Nephron (organoid): ENCODE measurements around the gene LRRC3.

Experiments used
- H3K27ac Mint-ChIP-seq, 3 experiments: 2 replicates each; pipeline ENCODE4 v1.8.0; 2020; ENCODE audit warnings: mixed read lengths in 3 of 3, mild to moderate bottlenecking in 2 of 3, moderate library complexity in 1 of 3
- H3K27me3 Mint-ChIP-seq: 2 replicates; pipeline ENCODE4 v1.8.0; 2021; ENCODE audit warnings: low read depth, mild to moderate bottlenecking, moderate library complexity, mixed read lengths
- H3K36me3 Mint-ChIP-seq: 2 replicates; pipeline ENCODE4 v1.8.0; 2020; ENCODE audit warnings: low read depth, mixed read lengths
- H3K4me1 Mint-ChIP-seq: 2 replicates; pipeline ENCODE4 v1.8.0; 2020; ENCODE audit warnings: mixed read lengths
- H3K4me3 Mint-ChIP-seq, 3 experiments: 2 replicates each; pipeline ENCODE4 v1.8.0; 2020; ENCODE audit warnings: mild to moderate bottlenecking in 3 of 3, mixed read lengths in 3 of 3, moderate library complexity in 2 of 3
- H3K9me3 Mint-ChIP-seq: 2 replicates; pipeline ENCODE4 v1.8.0; 2020; ENCODE audit warnings: mixed read lengths
- TF ChIP-seq, protein P1 (sequence below), 3 experiments: fragments of 200-600 bp; sonication (generic); IDR thresholded peaks; one replicate each; pipeline ENCODE4 v1.5.0; 2021; ENCODE audit warnings: antibody characterized with exemption in 3 of 3; ENCODE audit not compliant: unreplicated experiment in 3 of 3

LRRC3 gene

GRCh38 chr21:44473915-44474555 is 18.7 kb downstream of the LRRC3 start:
- TF ChIP-seq, protein P1, sequence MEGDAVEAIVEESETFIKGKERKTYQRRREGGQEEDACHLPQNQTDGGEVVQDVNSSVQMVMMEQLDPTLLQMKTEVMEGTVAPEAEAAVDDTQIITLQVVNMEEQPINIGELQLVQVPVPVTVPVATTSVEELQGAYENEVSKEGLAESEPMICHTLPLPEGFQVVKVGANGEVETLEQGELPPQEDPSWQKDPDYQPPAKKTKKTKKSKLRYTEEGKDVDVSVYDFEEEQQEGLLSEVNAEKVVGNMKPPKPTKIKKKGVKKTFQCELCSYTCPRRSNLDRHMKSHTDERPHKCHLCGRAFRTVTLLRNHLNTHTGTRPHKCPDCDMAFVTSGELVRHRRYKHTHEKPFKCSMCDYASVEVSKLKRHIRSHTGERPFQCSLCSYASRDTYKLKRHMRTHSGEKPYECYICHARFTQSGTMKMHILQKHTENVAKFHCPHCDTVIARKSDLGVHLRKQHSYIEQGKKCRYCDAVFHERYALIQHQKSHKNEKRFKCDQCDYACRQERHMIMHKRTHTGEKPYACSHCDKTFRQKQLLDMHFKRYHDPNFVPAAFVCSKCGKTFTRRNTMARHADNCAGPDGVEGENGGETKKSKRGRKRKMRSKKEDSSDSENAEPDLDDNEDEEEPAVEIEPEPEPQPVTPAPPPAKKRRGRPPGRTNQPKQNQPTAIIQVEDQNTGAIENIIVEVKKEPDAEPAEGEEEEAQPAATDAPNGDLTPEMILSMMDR (IDR thresholded peaks at IDR 0.05; ENCODE audit: unreplicated experiment in 3 of 3): no peak
- peaks cover 3% of the 10 kb centered on the region for H3K27me3 Mint-ChIP-seq
- H3K27ac Mint-ChIP-seq: no peak overlapping the region
- no peak overlapping the region for H3K4me3 Mint-ChIP-seq
- H3K36me3 Mint-ChIP-seq: no peaks in the 10 kb centered on the region
- no peaks in the 10 kb centered on the region for H3K9me3 Mint-ChIP-seq
- H3K4me1 Mint-ChIP-seq: no peaks in the 10 kb centered on the region

DNA sequence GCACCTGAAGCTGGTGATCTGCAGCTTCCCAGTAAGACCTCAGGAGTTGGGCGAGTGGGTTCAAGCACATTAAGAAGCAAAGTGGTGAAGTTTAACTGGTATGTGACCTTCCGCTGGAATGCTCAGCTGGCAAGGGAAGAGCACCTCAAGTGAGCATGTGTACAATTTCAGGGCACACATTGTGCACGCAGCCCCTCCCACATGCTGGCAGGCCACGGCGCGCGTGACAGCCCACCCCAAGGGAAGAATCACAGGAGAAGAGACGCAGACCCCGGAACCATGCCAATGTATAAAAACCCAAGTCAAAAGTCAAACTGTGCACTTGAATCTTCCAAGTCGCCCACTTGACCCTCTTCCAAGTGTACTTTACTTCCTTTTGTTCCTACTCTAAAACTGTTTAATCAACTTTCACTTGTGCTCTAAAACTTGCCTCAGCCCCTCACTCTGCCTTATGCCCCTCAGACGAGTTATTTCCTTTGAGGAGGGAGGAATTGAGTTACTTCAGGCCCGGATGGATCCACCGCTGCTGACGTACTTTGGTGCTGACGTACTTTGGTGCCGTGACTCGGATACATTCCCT is 20.0 kb downstream of the LRRC3 start:
- Mint-ChIP-seq H3K9me3 (no peaks in the 10 kb centered on the region), H3K36me3 (no peaks in the 10 kb centered on the region), H3K4me1 (no peaks in the 10 kb centered on the region), H3K27me3 (peaks cover 3% of the 10 kb centered on the region), H3K27ac (no peak overlapping the region), H3K4me3 (no peak overlapping the region)
- TF ChIP-seq, protein P1 (IDR thresholded peaks at IDR 0.05; ENCODE audit: unreplicated experiment in 3 of 3): no peak

DNA sequence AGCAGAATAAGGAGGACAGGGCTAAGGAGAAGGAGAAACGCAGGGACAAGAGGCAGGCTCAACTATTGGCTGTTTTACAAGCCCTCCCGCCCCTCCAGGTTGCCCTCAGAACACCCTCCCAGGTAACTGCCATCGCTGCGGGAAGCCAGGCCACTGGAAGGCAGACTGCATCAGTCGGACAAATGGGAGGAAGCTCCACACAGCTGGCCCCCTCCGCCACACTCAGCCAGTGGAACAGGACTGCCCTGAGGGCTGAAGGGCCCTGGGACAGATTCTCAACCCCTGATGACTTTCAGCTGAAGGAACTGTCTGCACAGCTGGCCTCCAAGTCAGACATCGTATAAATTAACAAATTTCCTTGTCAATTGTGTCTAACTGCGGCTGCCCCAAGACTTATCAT is 21.8 kb downstream of the LRRC3 start:
- Mint-ChIP-seq H3K27me3 (no peaks in the 10 kb centered on the region), H3K36me3 (no peaks in the 10 kb centered on the region), H3K9me3 (no peaks in the 10 kb centered on the region), H3K4me1 (no peaks in the 10 kb centered on the region), H3K4me3 (no peak overlapping the region), H3K27ac (no peak overlapping the region)
- TF ChIP-seq, protein P1 (IDR thresholded peaks at IDR 0.05; ENCODE audit: unreplicated experiment in 3 of 3): no peak

DNA sequence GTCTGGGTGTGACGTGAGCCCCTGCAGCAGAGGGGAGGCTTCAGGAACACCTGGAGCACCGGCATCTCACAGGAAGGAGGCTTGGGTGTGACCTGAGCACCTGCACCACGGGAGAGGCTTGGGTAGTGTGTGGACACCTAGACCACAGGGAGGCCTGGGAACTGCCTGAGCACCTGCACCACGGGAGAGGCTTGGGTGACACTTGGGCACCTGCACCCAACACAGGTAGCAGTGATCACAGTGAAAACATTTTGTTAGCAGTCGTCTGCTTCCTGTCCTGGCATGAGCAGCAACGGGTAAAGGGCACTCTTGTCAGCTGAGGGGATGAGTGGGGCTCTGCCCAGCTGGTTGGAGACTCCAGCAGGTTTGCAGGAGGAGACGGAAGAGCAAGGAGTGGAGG is 22.4 kb downstream of the LRRC3 start:
- H3K27me3 Mint-ChIP-seq: no peaks in the 10 kb centered on the region
- H3K4me3 Mint-ChIP-seq: no peak overlapping the region
- no peak overlapping the region for H3K27ac Mint-ChIP-seq
- TF ChIP-seq, protein P1 (IDR thresholded peaks at IDR 0.05; ENCODE audit: unreplicated experiment in 3 of 3): no peak
- no peaks in the 10 kb centered on the region for H3K4me1 Mint-ChIP-seq
- no peaks in the 10 kb centered on the region for H3K36me3 Mint-ChIP-seq
- H3K9me3 Mint-ChIP-seq: no peaks in the 10 kb centered on the region

DNA sequence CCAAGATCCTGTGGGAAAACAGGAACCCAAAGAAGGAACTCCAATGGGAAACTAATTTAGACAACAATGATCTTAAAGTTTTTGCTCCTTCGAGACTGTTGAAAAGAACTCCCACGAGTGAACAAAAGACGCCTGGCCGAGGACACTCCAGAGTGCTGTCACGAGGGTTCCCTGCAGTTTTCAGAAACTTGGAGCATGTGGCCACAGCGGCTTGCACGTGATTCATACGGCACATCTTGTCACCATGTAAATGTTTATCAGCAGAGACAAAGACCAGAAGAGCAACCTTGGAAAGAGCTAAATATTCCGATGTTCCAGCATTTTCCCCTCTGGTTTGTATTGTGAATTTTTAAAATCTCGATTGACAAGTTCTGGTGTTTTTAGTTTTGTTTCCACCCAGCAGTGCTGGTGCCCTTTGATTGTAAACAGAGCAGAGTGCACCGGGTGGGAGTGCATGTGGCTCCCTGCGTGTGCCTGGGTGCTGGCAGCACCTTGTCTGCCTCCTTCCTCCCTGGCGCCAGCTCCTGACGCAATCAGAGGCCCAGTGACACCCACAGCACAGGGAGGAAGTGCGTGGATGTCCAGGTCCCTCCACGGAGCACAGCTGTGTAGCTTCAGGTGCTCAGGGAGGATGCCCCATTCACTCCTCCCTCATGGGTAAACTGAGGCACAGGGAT is 23.0 kb downstream of the LRRC3 start:
- H3K4me1 Mint-ChIP-seq: no peaks in the 10 kb centered on the region
- H3K9me3 Mint-ChIP-seq: no peaks in the 10 kb centered on the region
- no peaks in the 10 kb centered on the region for H3K36me3 Mint-ChIP-seq
- no peaks in the 10 kb centered on the region for H3K27me3 Mint-ChIP-seq
- no peak overlapping the region for H3K4me3 Mint-ChIP-seq
- TF ChIP-seq, protein P1 (IDR thresholded peaks at IDR 0.05; ENCODE audit: unreplicated experiment in 3 of 3): no peak
- no peak overlapping the region for H3K27ac Mint-ChIP-seq
